ENCODE measurements around the gene RACK1.

DNA sequence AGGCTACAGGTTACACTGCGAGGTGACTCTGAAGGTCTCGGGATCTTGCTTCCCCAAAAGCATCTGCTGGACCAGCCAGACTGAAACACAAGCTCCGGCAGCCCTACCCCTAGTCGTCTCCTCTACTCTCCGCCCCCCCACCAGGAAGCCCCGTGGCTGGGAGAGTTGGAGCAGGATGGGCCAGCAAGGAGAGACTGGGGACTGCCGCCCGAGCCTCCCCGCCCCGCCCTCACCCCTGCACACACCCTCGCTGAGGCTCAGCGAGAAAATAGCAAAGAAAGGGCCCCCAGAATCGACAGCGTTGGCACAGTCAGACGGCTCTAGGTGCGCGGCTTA, 40.0 kb downstream of the RACK1 start:
- TF ChIP-seq POLR2A (IDR thresholded peaks at IDR 0.05; ENCODE audit: low read depth, low read length) (no peak), TAF1 (IDR thresholded peaks at IDR 0.05; ENCODE audit: borderline replicate concordance, low read depth, low read length) (no peak), POLR2AphosphoS5 (IDR thresholded peaks at IDR 0.05; ENCODE audit: low read depth, low read length) (no peak)
